ENCODE data around the gene NDUFA3.

The NDUFA3 gene

DNA sequence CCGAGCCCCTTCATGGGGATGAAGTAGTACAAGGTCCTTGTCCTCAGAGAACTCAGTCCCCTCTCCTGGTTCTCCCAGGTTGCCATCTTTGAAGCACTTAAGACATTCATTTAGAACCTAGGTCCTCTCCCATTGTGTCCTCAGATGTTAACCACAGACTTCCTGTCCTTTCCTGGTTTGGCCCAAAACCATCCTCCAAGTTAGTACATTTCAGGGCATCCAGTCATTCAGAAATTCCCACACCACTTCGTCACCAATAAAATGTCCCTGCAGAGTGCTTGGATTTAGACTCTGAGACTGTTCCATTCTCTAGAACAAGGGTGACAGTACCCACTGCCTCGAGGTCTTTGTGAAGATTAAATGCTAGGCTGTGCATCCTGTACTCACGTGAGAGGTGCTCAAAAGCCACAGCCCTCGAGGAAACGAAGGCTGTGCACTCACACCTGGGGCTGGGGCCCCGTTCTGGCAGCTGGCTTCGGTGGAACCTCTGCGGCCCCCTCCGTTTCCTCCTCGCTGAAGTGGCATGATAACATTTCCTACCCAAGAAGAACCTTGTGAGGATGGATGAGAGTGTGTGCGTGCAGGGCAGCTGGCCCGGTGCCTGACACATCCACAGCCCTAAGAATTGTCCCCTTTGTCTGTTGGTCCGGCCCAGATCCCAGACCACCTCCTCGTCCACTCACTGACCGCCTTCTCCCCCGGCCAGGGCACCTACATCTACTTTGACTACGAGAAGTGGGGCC, 52.1 kb downstream of the NDUFA3 start:
- DNase-seq (ENCODE audit: low read depth, low spot score): no peak
- in situ Hi-C loops (cut with HindIII; ENCODE audit: low sequenced_read_pairs): no loop called here
- no peak overlapping the region for H3K4me3 ChIP-seq (ENCODE audit: low read depth, low read length)
- TF ChIP-seq, protein P1, sequence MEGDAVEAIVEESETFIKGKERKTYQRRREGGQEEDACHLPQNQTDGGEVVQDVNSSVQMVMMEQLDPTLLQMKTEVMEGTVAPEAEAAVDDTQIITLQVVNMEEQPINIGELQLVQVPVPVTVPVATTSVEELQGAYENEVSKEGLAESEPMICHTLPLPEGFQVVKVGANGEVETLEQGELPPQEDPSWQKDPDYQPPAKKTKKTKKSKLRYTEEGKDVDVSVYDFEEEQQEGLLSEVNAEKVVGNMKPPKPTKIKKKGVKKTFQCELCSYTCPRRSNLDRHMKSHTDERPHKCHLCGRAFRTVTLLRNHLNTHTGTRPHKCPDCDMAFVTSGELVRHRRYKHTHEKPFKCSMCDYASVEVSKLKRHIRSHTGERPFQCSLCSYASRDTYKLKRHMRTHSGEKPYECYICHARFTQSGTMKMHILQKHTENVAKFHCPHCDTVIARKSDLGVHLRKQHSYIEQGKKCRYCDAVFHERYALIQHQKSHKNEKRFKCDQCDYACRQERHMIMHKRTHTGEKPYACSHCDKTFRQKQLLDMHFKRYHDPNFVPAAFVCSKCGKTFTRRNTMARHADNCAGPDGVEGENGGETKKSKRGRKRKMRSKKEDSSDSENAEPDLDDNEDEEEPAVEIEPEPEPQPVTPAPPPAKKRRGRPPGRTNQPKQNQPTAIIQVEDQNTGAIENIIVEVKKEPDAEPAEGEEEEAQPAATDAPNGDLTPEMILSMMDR (IDR thresholded peaks at IDR 0.05; ENCODE audit: low read depth, low read length): no peak

DNA sequence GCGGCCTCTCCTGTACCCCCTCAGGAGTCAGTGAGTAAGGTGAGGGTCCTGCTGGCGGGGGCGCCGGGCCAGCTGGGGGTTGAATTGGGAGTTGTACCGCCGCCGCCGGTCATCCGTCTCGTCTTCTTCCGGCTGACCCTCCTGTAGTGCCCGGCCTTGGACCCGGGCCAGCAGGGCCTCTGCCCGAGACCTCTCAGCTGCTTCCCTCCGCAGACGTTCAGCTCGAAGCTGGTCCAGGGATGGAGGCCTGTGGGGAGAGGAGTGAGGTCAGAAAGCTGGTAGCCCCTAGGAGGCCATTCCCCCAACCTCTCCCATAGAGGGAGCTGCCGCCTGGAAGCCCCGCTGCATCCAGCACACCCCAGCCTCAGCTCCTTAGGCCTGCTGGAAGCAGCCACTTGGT, 53.0 kb downstream of the NDUFA3 start:
- no peak for DNase-seq (ENCODE audit: low read depth, low spot score)
- TF ChIP-seq, protein P1 (IDR thresholded peaks at IDR 0.05; ENCODE audit: low read depth, low read length): peak; percentile 4
- no peak overlapping the region for H3K4me3 ChIP-seq (ENCODE audit: low read depth, low read length)
- in situ Hi-C loops (cut with HindIII; ENCODE audit: low sequenced_read_pairs): no loop called here

DNA sequence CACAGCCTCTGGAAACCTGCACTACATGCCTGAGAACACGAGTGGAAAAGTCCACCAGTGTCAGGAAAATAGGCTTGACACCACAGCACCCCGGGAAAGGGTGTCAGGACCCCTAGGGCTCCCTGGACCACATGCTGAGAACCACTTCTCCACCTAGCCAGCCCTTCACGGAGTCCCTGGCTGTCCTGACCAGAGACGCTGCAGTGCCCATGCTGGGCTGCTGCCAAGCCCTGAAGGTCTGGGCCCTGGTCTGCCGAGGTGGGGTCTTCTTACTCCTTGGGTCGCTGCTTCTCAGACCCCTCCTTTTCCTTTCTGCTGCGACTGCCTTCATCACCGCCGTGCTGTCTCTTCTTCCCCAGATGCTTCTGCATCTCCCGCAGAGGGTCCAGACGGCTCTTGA, 53.8 kb downstream of the NDUFA3 start:
- TF ChIP-seq, protein P1 (IDR thresholded peaks at IDR 0.05; ENCODE audit: low read depth, low read length): no peak
- no peak for DNase-seq (ENCODE audit: low read depth, low spot score)
- H3K4me3 ChIP-seq (ENCODE audit: low read depth, low read length): no peak overlapping the region
- in situ Hi-C loops (cut with HindIII; ENCODE audit: low sequenced_read_pairs): no loop called here

DNA sequence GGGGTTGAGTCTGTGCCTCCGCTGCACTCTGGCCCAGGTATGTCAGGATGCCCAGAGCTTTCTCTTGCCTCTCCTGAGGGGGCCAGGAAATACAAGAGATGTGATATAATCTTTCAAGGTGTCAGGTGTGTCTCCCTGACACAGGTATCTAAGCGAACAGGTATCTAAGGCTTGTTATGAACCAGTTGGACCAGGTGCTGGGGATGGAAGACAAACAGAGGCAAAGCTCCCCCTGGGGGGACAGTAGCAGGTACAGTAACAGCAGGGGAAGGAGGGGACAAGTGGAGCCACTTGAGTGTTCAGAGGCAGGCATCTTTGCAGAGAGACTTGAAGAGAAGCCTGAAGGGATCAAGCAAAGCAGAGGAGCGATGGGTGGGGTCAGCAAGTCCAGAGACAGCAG, 54.3 kb downstream of the NDUFA3 start:
- TF ChIP-seq, protein P1 (IDR thresholded peaks at IDR 0.05; ENCODE audit: low read depth, low read length): no peak
- DNase-seq (ENCODE audit: low read depth, low spot score): no peak
- no peak overlapping the region for H3K4me3 ChIP-seq (ENCODE audit: low read depth, low read length)
- in situ Hi-C loops (cut with HindIII; ENCODE audit: low sequenced_read_pairs): no loop called here

All from astrocyte of the spinal cord (primary cell).